Fibroblast of lung (primary cell): ENCODE measurements around the gene EIF3J. TPM values are rescaled to one million over a fixed set of nuclear protein-coding genes. Genes with fewer than 3 reads are reported as not detected.
"Not testable (repeated sequence)": the region's sequence is repeated elsewhere in the genome, so short reads cannot be mapped to it uniquely, and the experiment has no call there.

ENCODE experiments used
- DNase-seq, 2 donors: peaks; one replicate each; pipeline versions ENCODE4 v3.0.0 to v3.0.0-alpha.2; 2010; ENCODE audit warnings: low read depth in 2 of 2
- H2AFZ ChIP-seq: 2 replicates; pipeline ENCODE4 v1.5.1; 2012; ENCODE audit warnings: low read length, control low read depth, inconsistent platforms
- H3K27ac ChIP-seq: 2 replicates; pipeline ENCODE4 v1.5.1; 2011; ENCODE audit warnings: low read length, control low read depth; ENCODE audit not compliant: insufficient read depth
- H3K27me3 ChIP-seq: 2 replicates; pipeline ENCODE4 v1.5.1; 2011; ENCODE audit warnings: mild to moderate bottlenecking, low read length; ENCODE audit not compliant: control insufficient read depth, insufficient read depth
- H3K36me3 ChIP-seq: 2 replicates; pipeline ENCODE4 v1.5.1; 2011; ENCODE audit warnings: low read length; ENCODE audit not compliant: control insufficient read depth, insufficient read depth
- H3K4me1 ChIP-seq: 2 replicates; pipeline ENCODE4 v1.5.1; 2011; ENCODE audit warnings: low read length; ENCODE audit not compliant: control insufficient read depth, insufficient read depth; ENCODE audit errors: extremely low read depth
- H3K4me2 ChIP-seq: 2 replicates; pipeline ENCODE4 v1.5.1; 2011; ENCODE audit warnings: low read length, control low read depth; ENCODE audit not compliant: insufficient read depth; ENCODE audit errors: extremely low read depth
- H3K4me3 ChIP-seq, 4 experiments: fragments of 200-600 bp in 1 of 4; sonication (generic) in 1 of 4; replicated peaks in 1 of 4; 2 replicates each; pipeline ENCODE4 v1.5.1; 2011 to 2016; ENCODE audit warnings: low read length in 4 of 4, low read depth in 3 of 4, mild to moderate bottlenecking in 3 of 4, control low read depth in 2 of 4, inconsistent platforms in 1 of 4, mixed read lengths in 1 of 4; ENCODE audit not compliant: insufficient read depth in 1 of 4; ENCODE audit errors: control extremely low read depth in 1 of 4
- H3K79me2 ChIP-seq: 2 replicates; pipeline ENCODE4 v1.5.1; 2012; ENCODE audit warnings: mild to moderate bottlenecking, low read length, inconsistent platforms; ENCODE audit not compliant: control insufficient read depth, insufficient read depth
- H3K9ac ChIP-seq: 2 replicates; pipeline ENCODE4 v1.5.1; 2011; ENCODE audit warnings: mild to moderate bottlenecking, low read length, control low read depth; ENCODE audit not compliant: insufficient read depth
- H3K9me3 ChIP-seq: 2 replicates; pipeline ENCODE4 v1.5.1; 2012; ENCODE audit warnings: low read depth, low read length; ENCODE audit not compliant: control insufficient read depth, insufficient read depth
- H4K20me1 ChIP-seq: 2 replicates; pipeline ENCODE4 v1.5.1; 2011; ENCODE audit warnings: low read length; ENCODE audit not compliant: control insufficient read depth, insufficient read depth; ENCODE audit errors: extremely low read depth
- CTCF ChIP-seq, 2 donors: IDR thresholded peaks in 1 of 2; conservative IDR thresholded peaks in 1 of 2; 1 replicate in 1 of 2; 2 replicates in 1 of 2; pipeline ENCODE4 v1.5.1; 2011 to 2012; ENCODE audit warnings: low read length in 2 of 2, control low read depth in 1 of 2, inconsistent platforms in 1 of 2, low read depth in 1 of 2, mild to moderate bottlenecking in 1 of 2
- EZH2 ChIP-seq: IDR thresholded peaks from 2 replicates; pipeline ENCODE4 v1.5.1; 2012; ENCODE audit warnings: low read length, control low read depth, mild to moderate bottlenecking; ENCODE audit errors: missing control alignments
- polyA plus RNA-seq, 2 donors: library from polyadenylated mRNA; depleted of rRNA in 1 of 2; stranded (reverse) in 1 of 2; unstranded in 1 of 2; fragments of >200 nt; gene quantifications; 2 replicates each; pipeline ENCODE4 v1.2.1, GENCODE V29; 2011 to 2012; ENCODE audit warnings: missing spikeins in 1 of 2
- total RNA-seq: library from RNA; depleted of rRNA; stranded (reverse); fragments of >200 nt; gene quantifications from 2 replicates; pipeline ENCODE4 v1.2.1, GENCODE V29; 2014

Gene EIF3J
- total and polyA plus RNA-seq, 2 donors (not counting 1 experiment from before 2014, with no cell fraction given): 34.8 to 72.9 TPM

DNA sequence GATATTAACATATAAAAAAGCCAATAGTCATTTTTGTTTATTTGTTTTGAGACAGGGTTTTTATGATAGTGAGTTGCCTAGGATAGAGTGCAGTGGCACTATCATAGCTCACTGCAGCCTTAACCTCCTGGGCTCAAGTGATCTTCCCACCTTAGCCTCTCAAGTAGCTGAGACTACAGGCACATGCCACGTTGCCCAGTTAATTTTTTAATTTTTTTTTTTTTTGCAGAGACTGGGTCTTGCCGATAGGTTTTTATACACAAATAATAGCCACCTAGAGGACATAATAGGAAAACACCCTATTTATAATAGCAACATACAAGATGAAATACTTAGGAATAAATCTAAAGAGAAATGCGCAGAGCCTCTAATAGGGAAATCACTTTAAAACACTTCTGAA lies 13.3 kb downstream of the EIF3J start:
- H3K4me2 ChIP-seq: no peak overlapping the region
- TF ChIP-seq CTCF (conservative IDR thresholded peaks at IDR 0.05 in 1 of 2, IDR thresholded peaks at IDR 0.05 in 1 of 2; ENCODE audit: low read depth in 1 of 2, low read length in 2 of 2) (peak; percentile 15 to 26), EZH2 (no peak)
- no peaks in the 10 kb centered on the region for H3K27me3 ChIP-seq
- H4K20me1 ChIP-seq: no peaks in the 10 kb centered on the region
- H3K4me1 ChIP-seq: peaks cover 9% of the 10 kb centered on the region
- no peak overlapping the region for H3K9ac ChIP-seq
- H3K27ac ChIP-seq: no peak overlapping the region
- peak; percentile 56 to 62 for DNase-seq
- no peaks in the 10 kb centered on the region for H3K9me3 ChIP-seq
- no peak overlapping the region for H2AFZ ChIP-seq
- H3K79me2 ChIP-seq: peaks cover 43% of the 10 kb centered on the region
- H3K4me3 ChIP-seq: no peak overlapping the region
- H3K36me3 ChIP-seq: peaks cover 7% of the 10 kb centered on the region

GRCh38 chr15:44550734-44551133 lies 13.8 kb downstream of the EIF3J start:
- H3K9ac ChIP-seq: no peak overlapping the region
- no peak overlapping the region for H3K4me3 ChIP-seq
- H4K20me1 ChIP-seq: no peaks in the 10 kb centered on the region
- H3K4me2 ChIP-seq: no peak overlapping the region
- H3K4me1 ChIP-seq: peaks cover 8% of the 10 kb centered on the region
- no peak overlapping the region for H3K27ac ChIP-seq
- DNase-seq: no peak
- no peak for TF ChIP-seq EZH2
- TF ChIP-seq CTCF (conservative IDR thresholded peaks at IDR 0.05 in 1 of 2, IDR thresholded peaks at IDR 0.05 in 1 of 2; ENCODE audit: low read depth in 1 of 2, low read length in 2 of 2): no peak
- no peak overlapping the region for H2AFZ ChIP-seq
- no peaks in the 10 kb centered on the region for H3K27me3 ChIP-seq
- peaks cover 8% of the 10 kb centered on the region for H3K36me3 ChIP-seq
- H3K9me3 ChIP-seq: no peaks in the 10 kb centered on the region
- H3K79me2 ChIP-seq: peaks cover 39% of the 10 kb centered on the region

DNA sequence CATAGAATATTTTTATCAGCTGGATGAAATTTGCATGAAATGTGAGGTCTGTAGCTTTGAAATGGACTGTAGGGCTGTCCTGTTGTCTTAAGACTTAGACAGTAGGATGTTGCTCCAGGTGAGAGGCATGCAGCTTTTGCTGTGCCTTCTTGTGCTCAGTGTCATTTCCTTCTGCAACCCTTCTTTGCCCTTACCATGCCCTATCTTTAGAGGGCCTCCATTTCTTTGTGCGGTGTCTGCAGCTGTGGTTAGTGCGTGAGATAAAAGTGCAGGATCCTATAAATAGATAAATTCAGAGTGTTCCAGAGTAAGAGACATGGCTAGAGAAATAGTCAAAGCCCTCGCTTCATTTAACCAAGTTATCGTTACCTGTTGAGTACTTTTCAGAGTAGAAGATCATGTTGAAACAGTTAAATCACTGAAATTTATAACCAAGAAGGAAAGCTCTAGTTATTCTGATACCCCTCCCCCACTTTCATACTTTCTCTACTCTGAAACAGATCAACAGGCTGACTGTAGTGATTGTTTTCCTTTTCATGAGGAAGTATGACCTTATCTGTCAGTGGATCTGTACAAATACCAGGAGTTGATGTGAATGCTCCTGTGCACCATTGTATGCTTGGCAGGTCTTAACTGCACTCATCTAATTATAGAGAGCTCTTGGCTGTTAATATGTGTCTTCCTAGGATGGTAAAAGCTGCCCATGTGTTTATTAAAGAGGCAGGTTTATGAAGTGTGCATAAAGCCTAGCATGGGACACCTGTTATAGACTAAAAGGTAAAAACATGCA lies 18.2 kb downstream of the EIF3J start:
- Histone ChIP-seq H4K20me1 (no peaks in the 10 kb centered on the region), H3K4me2 (no peak overlapping the region), H3K4me1 (no peaks in the 10 kb centered on the region), H2AFZ (no peak overlapping the region), H3K36me3 (peaks cover 15% of the 10 kb centered on the region), H3K79me2 (peaks cover 4% of the 10 kb centered on the region), H3K27me3 (no peaks in the 10 kb centered on the region), H3K9ac (no peak overlapping the region), H3K27ac (no peak overlapping the region), H3K9me3 (no peaks in the 10 kb centered on the region), H3K4me3 (no peak overlapping the region)
- no peak for DNase-seq
- no peak for TF ChIP-seq EZH2
- TF ChIP-seq CTCF (conservative IDR thresholded peaks at IDR 0.05 in 1 of 2, IDR thresholded peaks at IDR 0.05 in 1 of 2; ENCODE audit: low read depth in 1 of 2, low read length in 2 of 2): no peak

GRCh38 chr15:44560926-44561325 lies 24.0 kb downstream of the EIF3J start:
- not testable (repeated sequence) for H2AFZ ChIP-seq, H3K79me2 ChIP-seq, H3K9me3 ChIP-seq, H3K27me3 ChIP-seq, H3K4me2 ChIP-seq, H3K9ac ChIP-seq, H3K4me1 ChIP-seq, H4K20me1 ChIP-seq, H3K27ac ChIP-seq, H3K4me3 ChIP-seq, DNase-seq
- peaks cover 18% of the 10 kb centered on the region for H3K36me3 ChIP-seq
